MM.1S (cell line): ENCODE results near the gene SLC35F3.

Source experiments
- EZH2 ChIP-seq: fragments of 300-600 bp; sonication (generic); optimal IDR thresholded peaks from 2 replicates; pipeline ENCODE3; 2017; ENCODE audit warnings: low read depth, mild to moderate bottlenecking, antibody characterized with exemption, low read length, mixed read lengths
- EZH2phosphoT487 ChIP-seq: fragments of 300-600 bp; sonication (generic); IDR thresholded peaks from 2 replicates; pipeline ENCODE4 v1.6.1; 2018; ENCODE audit warnings: antibody characterized with exemption, low read length
- TF ChIP-seq, protein P1 (sequence below): fragments of 300-600 bp; sonication (generic); IDR thresholded peaks from 2 replicates; pipeline ENCODE4 v1.5.1; 2016; ENCODE audit warnings: antibody characterized with exemption, low read length, mixed read lengths

DNA sequence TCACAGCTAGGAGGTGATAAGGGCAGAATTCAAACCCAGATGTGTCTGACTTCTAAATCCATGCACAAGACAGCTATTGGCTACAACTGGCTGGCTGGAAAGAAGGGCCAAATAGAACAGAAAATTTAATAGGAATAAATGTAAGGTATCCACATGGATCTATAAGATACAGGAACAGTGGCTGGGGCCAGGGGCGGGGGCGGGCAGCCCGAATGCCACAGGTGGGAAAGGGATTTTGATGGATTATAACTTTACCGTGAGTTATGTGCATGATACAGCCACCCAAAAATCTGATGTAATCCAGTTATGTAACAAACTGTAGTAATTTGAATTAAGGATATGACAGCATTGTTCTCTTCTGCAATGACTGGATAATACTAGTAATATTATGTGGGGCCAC, 381.7 kb downstream of the SLC35F3 start:
- TF ChIP-seq, protein P1, sequence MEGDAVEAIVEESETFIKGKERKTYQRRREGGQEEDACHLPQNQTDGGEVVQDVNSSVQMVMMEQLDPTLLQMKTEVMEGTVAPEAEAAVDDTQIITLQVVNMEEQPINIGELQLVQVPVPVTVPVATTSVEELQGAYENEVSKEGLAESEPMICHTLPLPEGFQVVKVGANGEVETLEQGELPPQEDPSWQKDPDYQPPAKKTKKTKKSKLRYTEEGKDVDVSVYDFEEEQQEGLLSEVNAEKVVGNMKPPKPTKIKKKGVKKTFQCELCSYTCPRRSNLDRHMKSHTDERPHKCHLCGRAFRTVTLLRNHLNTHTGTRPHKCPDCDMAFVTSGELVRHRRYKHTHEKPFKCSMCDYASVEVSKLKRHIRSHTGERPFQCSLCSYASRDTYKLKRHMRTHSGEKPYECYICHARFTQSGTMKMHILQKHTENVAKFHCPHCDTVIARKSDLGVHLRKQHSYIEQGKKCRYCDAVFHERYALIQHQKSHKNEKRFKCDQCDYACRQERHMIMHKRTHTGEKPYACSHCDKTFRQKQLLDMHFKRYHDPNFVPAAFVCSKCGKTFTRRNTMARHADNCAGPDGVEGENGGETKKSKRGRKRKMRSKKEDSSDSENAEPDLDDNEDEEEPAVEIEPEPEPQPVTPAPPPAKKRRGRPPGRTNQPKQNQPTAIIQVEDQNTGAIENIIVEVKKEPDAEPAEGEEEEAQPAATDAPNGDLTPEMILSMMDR = no peak
- TF ChIP-seq EZH2 (no peak), EZH2phosphoT487 (no peak)
